ENCODE results near the gene FRAT2. TPM values are rescaled to one million over a fixed set of nuclear protein-coding genes. Genes with fewer than 3 reads are reported as not detected.

FRAT2 gene
- total and polyA plus RNA-seq, 8 donors: 7.4 to 30.2 (median 8.6) TPM

DNA sequence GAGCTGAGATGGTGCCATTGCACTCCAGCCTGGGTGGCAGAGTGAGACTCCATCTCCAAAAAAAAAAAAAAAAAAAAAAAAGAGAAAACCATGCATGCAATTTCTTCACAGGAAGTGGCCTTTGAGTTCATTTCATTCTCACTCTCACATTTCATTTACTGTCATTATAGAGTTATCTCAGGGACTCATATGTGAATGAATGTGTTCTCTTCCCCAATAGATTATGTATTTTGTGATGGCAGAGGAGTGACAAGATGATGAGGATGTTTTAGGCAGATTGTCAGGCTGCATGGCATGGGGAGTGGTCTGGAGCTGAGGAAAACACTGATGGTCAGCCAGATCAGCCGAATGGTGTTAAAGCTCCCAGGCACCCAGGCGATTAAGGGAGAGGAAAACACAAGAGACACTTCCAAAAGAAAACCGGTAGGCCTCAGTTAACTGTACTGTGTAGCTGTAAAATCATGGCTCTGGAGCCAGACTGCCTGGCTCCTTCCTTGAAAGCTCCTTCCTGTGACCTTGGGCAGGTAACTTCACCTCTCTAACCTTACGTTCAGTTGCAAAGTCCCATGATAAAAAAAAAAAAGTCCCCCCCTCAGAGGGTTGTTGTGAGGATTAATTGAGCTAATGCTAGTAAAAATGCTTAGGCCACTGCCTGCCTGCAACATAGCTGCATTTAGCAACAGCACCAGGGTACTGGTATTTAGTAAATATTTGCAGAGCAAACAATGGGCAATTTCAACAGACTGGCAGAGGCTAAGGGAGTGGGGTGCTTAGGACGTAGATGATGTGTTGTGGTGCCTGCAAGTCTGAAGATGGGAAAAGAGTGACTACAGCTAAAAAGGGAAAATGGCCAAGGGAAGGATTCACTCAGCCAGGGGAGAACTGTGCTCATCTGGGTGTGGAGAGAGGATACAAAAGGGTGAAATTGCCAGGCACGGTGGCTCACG is 6.9 kb downstream of the FRAT2 start:
- Histone ChIP-seq H3K4me3 (no peak overlapping the region), H3K27ac (peak overlapping the region; percentile 48 to 57), H3K4me1 (peaks cover 17 to 76% of the 10 kb centered on the region in 2 donors), H3K27me3 (no peaks in the 10 kb centered on the region), H3K36me3 (peaks cover 0 to 33% of the 10 kb centered on the region in 2 donors), H3K9me3 (no peaks in the 10 kb centered on the region)
- DNase-seq (no peak), ATAC-seq (peak; percentile 89)
- intact Hi-C loops (cut with DNase I): no loop called here
- TF ChIP-seq, protein P1, sequence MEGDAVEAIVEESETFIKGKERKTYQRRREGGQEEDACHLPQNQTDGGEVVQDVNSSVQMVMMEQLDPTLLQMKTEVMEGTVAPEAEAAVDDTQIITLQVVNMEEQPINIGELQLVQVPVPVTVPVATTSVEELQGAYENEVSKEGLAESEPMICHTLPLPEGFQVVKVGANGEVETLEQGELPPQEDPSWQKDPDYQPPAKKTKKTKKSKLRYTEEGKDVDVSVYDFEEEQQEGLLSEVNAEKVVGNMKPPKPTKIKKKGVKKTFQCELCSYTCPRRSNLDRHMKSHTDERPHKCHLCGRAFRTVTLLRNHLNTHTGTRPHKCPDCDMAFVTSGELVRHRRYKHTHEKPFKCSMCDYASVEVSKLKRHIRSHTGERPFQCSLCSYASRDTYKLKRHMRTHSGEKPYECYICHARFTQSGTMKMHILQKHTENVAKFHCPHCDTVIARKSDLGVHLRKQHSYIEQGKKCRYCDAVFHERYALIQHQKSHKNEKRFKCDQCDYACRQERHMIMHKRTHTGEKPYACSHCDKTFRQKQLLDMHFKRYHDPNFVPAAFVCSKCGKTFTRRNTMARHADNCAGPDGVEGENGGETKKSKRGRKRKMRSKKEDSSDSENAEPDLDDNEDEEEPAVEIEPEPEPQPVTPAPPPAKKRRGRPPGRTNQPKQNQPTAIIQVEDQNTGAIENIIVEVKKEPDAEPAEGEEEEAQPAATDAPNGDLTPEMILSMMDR (IDR thresholded peaks at IDR 0.05): no peak

DNA sequence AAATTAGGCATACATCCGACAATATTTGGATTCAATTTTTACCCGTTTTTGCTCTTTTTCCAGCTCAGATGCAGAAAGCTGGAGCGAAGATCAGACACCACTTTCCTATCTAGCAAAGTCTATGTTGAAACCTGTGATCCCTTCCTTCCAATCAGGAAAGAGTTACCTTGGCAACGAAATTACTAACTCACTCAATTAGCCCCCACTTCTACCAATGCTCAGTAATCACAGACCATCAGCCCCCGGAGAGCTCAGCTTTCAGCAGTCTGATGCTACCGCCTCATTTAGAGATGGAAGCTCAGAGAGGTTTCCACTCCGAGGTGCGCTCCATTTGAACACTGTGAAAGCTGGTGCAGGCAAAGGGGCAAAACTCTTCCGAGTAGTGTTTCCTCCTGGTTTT is 8.8 kb downstream of the FRAT2 start:
- Histone ChIP-seq H3K9me3 (no peaks in the 10 kb centered on the region), H3K36me3 (peaks cover 0 to 28% of the 10 kb centered on the region in 2 donors), H3K27me3 (no peaks in the 10 kb centered on the region), H3K4me3 (no peak overlapping the region), H3K27ac (no peak overlapping the region), H3K4me1 (peaks cover 14 to 76% of the 10 kb centered on the region in 2 donors)
- no peak for ATAC-seq
- DNase-seq: no peak
- intact Hi-C loops (cut with DNase I): no loop called here
- TF ChIP-seq, protein P1 (IDR thresholded peaks at IDR 0.05): no peak

DNA sequence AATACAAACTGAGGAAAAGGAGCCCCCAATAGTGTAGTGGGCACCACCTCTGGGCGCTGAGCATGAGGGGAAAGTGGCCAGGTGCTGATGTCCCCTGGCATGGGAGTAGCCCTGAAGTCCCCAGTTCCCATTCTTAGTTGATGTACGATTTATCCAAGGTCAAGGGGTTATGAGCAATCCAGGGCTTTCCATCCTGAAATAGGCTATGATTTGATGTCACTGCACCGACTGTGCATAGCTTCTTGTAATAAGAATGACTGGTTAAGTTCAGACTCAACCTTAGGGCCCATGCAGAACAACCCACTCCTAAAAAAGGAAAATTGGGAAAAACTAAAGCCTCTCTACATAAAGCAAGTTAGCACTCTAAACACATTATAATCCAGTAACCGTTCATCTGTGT is 11.0 kb downstream of the FRAT2 start:
- no peak overlapping the region for H3K4me3 ChIP-seq

DNA sequence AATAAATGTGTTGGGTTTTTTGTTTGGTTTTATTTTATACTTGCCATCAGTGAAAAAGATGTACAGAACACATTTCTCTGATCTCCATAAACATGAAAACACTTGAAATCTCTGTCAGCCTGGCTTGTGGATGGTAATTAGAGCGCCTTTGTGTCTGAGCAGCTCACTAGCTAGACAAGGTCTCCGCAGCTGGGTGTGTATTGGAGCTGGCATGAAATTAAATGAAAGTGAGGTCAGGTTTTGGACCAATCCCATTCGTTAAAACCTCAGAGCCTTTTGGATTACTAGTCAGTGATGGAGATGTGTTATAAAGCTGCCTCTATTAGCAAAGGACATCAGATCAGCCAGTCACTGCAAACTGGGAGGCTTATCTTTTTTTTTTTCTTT is 12.7 kb downstream of the FRAT2 start:
- no peak for ATAC-seq
- DNase-seq: no peak
- H3K36me3 ChIP-seq: no peaks in the 10 kb centered on the region
- intact Hi-C loops (cut with DNase I): no loop called here
- no peaks in the 10 kb centered on the region for H3K27me3 ChIP-seq
- TF ChIP-seq, protein P1 (IDR thresholded peaks at IDR 0.05): no peak
- peak overlapping the region in 1 of 2 donors; percentile 81 for H3K4me3 ChIP-seq
- peaks cover 11 to 60% of the 10 kb centered on the region in 2 donors for H3K4me1 ChIP-seq
- no peaks in the 10 kb centered on the region for H3K9me3 ChIP-seq
- H3K27ac ChIP-seq: peak overlapping the region in 1 of 2 donors; percentile 100

More for the DNA sequence above, 11.0 kb downstream of the FRAT2 start:
- ATAC-seq (no peak), DNase-seq (no peak)
- TF ChIP-seq, protein P1 (IDR thresholded peaks at IDR 0.05): no peak
- intact Hi-C loops (cut with DNase I): no loop called here
- H3K4me1 ChIP-seq: peaks cover 15 to 59% of the 10 kb centered on the region in 2 donors
- no peaks in the 10 kb centered on the region for H3K9me3 ChIP-seq
- peaks cover 0 to 7% of the 10 kb centered on the region in 2 donors for H3K36me3 ChIP-seq
- H3K27ac ChIP-seq: no peak overlapping the region
- no peaks in the 10 kb centered on the region for H3K27me3 ChIP-seq

DNA sequence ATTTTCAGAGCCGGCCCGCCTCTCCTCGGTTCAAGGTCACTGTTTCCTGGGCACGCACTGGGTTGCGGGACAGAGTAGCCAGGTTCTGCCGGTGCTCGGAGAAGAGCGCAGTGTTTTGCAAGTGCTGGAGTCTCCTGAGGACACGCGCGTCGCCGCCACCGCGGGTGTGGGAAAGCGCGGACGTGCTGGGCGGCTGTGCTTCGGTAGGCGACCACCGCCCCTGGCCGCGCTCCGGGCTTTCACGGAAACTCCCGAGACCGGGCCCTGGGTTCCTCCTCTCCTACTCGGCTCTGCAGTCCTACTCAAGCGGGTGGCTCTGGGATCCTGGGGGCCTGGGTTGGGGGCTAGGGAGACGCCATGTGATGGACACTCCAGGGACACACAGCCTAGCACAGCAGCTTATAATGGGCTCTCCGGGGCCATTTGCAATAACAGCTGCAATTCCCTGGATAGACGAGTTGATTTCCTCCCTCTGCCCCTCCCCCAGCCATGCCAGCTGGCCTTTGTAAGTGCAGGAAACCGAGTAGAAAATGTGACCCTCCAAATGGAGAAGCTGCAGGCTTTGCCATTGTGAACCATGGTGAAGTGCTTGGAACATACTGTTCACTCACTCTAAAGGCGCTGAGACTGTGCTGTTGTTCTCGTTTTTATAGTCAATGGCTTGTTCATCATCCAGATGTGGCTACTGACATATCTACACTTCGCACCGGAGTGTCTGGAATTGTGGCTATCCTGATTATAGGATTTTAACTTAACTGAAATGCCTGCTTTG is 13.3 kb downstream of the FRAT2 start:
- Histone ChIP-seq H3K27ac (peak overlapping the region; percentile 39 to 100), H3K27me3 (no peaks in the 10 kb centered on the region), H3K36me3 (no peaks in the 10 kb centered on the region), H3K9me3 (no peaks in the 10 kb centered on the region), H3K4me3 (peak overlapping the region; percentile 66 to 81), H3K4me1 (peaks cover 11 to 55% of the 10 kb centered on the region in 2 donors)
- intact Hi-C loops (cut with DNase I): no loop called here
- peak in 2 of 4 donors; percentile 53 to 89 for DNase-seq
- TF ChIP-seq, protein P1 (IDR thresholded peaks at IDR 0.05): no peak
- ATAC-seq: peak; percentile 1
